ENCODE measurements around the gene RFX2.
A peak's percentile ranks its signal among the peaks of the same experiment; 100 is the strongest.
"Not testable (repeated sequence)": the region's sequence is repeated elsewhere in the genome, so short reads cannot be mapped to it uniquely, and the experiment has no call there.

Gene RFX2

DNA sequence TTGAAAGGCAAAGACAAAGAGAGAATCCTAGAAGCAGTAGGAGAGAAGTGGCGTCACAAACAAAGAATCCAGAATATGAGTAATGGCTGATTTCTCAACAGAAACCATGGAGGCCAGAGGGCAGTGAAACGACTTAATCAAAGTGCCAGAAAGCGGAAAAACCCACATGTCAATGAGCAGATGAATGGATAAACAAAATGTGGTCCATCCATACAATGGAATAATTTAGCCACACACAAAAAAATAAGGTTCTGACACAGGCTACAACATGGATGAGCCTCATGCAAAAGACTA, 80.1 kb downstream of the RFX2 start:
- no peak overlapping the region for H3K4me3 ChIP-seq (ENCODE audit: low read depth, low read length)
- TF ChIP-seq, protein P1, sequence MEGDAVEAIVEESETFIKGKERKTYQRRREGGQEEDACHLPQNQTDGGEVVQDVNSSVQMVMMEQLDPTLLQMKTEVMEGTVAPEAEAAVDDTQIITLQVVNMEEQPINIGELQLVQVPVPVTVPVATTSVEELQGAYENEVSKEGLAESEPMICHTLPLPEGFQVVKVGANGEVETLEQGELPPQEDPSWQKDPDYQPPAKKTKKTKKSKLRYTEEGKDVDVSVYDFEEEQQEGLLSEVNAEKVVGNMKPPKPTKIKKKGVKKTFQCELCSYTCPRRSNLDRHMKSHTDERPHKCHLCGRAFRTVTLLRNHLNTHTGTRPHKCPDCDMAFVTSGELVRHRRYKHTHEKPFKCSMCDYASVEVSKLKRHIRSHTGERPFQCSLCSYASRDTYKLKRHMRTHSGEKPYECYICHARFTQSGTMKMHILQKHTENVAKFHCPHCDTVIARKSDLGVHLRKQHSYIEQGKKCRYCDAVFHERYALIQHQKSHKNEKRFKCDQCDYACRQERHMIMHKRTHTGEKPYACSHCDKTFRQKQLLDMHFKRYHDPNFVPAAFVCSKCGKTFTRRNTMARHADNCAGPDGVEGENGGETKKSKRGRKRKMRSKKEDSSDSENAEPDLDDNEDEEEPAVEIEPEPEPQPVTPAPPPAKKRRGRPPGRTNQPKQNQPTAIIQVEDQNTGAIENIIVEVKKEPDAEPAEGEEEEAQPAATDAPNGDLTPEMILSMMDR (IDR thresholded peaks at IDR 0.05; ENCODE audit: low read depth, low read length): no peak
- DNase-seq (ENCODE audit: low read depth, low spot score): peak; percentile 35
- in situ Hi-C loops (cut with HindIII; ENCODE audit: low sequenced_read_pairs): loop anchor here (25.0 kb wide), 1 partner anchor 107 kb away; the partner anchor contains the start of gene ACSBG2

- no peak overlapping the region for H3K4me3 ChIP-seq (ENCODE audit: low read depth, low read length)
- DNase-seq (ENCODE audit: low read depth, low spot score): no peak
- in situ Hi-C loops (cut with HindIII; ENCODE audit: low sequenced_read_pairs): loop anchor here (25.0 kb wide), 1 partner anchor 111 kb away; the partner anchor contains the start of gene ACSBG2
- TF ChIP-seq, protein P1 (IDR thresholded peaks at IDR 0.05; ENCODE audit: low read depth, low read length): no peak
Measured at GRCh38 chr19:6026390-6027227, 83.7 kb downstream of the RFX2 start.

DNA sequence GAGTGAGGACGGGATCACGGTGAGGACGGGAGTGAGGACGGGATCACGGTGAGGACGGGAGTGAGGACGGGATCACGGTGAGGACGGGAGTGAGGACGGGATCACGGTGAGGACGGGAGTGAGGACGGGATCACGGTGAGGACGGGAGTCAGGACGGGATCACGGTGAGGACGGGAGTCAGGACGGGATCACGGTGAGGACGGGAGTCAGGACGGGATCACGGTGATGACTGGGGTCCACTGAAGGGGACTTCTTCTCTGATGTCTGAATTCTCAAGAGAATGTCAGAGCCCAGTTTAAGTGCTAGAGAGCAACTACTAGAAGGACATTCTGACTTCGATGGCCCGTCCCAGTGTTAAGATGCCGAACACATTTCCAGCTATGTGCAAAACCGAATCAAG, 85.5 kb downstream of the RFX2 start:
- DNase-seq (ENCODE audit: low read depth, low spot score); H3K4me3 ChIP-seq (ENCODE audit: low read depth, low read length): not testable (repeated sequence)
- in situ Hi-C loops (cut with HindIII; ENCODE audit: low sequenced_read_pairs): loop anchor here (25.0 kb wide), 1 partner anchor 113 kb away; the partner anchor contains the start of gene ACSBG2

- TF ChIP-seq, protein P1 (IDR thresholded peaks at IDR 0.05; ENCODE audit: low read depth, low read length): no peak
- in situ Hi-C loops (cut with HindIII; ENCODE audit: low sequenced_read_pairs): no loop called here
- H3K4me3 ChIP-seq (ENCODE audit: low read depth, low read length): no peak overlapping the region
- no peak for DNase-seq (ENCODE audit: low read depth, low spot score)
Measured at GRCh38 chr19:6023936-6024335, 86.4 kb downstream of the RFX2 start.

DNA sequence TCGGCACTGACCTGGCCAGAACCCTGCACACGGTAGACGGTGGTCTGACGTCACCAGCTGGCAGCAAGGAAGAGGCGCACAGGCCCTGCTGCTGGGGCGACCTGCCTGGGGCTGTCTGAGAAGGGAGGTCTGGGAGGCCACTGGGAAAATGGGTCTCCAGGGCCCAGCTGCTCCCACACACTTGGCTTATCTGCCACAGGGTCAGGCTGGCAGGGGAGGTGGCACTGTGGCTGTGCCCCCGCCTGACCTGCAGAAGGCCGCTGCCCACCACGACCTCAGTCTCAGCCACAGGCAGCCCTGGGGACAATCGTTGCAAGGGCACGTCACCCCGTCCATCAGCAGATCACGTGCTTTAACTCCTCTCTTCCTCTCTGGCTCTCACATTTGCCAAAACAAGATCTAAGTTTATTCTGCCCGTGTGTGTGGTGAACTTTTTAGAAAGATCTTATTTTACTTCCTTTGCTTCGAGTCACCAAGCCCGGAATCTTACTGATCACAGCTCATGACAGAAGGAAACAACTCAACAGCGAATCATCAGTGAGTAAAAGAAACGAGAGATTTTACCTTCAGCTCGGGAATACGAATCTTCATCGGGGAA, 87.1 kb downstream of the RFX2 start:
- in situ Hi-C loops (cut with HindIII; ENCODE audit: low sequenced_read_pairs): no loop called here
- peak; percentile 36 for DNase-seq (ENCODE audit: low read depth, low spot score)
- TF ChIP-seq, protein P1 (IDR thresholded peaks at IDR 0.05; ENCODE audit: low read depth, low read length): no peak
- no peak overlapping the region for H3K4me3 ChIP-seq (ENCODE audit: low read depth, low read length)

- TF ChIP-seq, protein P1 (IDR thresholded peaks at IDR 0.05; ENCODE audit: low read depth, low read length): no peak
- in situ Hi-C loops (cut with HindIII; ENCODE audit: low sequenced_read_pairs): no loop called here
- no peak for DNase-seq (ENCODE audit: low read depth, low spot score)
- no peak overlapping the region for H3K4me3 ChIP-seq (ENCODE audit: low read depth, low read length)
Measured at GRCh38 chr19:6022570-6023064, 87.7 kb downstream of the RFX2 start.

Data from astrocyte of the spinal cord (primary cell).